Measurements from ENCODE around the gene SLC25A47. TPM values are rescaled to one million over a fixed set of nuclear protein-coding genes. Genes with fewer than 3 reads are reported as not detected.
A peak's percentile ranks its signal among the peaks of the same experiment; 100 is the strongest.

SLC25A47 gene
- polyA plus RNA-seq, 3 donors, result not detected

GRCh38 chr14:100334904-100335303 lies 11.8 kb downstream of the SLC25A47 start:
- H3K27ac Mint-ChIP-seq, result peak overlapping the region in 4 of 7 donors; percentile 9 to 32 (median 26)

DNA sequence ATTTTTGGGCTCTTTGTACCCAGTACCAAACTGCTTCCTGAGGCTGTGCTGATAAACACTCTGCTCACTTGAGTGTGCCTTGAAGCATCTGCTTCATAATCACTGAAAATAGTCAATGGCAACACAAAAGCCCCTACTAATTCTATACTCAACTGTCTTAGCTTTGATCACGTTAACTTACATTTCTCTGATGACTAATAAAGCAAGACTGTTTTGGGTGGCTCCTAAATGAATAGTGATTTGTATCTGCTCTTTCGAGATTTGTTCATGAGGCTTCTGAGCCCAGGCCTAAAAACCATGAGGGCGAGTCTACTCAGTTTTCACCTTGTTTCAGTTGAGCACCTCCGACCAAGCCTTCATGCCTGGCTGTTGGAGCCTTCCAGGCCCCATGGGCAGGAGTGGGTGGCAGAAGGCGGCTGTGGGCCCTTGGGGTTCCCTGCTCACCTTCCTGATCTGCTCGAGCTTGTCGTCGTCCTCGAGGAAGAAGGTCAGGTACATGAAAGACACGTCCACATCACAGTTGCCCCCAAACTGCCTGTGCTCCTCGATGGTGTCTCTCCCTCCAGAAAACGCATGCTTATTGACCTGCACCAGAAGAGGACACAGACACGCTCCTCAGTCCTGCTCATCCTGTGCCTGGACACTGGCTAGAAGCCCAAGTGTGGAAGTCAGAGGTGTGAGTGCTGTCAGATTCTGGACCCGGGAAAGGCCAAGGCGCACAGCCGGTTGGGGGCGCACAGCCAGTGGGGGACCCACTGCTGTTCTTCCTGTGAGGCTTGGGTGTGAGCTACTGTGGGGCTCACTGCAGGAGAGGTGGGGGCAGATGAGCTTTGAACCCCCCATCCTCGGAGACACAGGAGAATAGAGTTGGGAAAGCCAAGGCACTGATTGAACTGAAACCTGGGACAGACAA lies 13.7 kb downstream of the SLC25A47 start:
- Mint-ChIP-seq H3K9me3 (peaks cover 0 to 2% (median 0%) of the 10 kb centered on the region in 7 donors), H3K4me3 (no peak overlapping the region), H3K4me1 (peaks cover 23% of the 10 kb centered on the region), H3K27me3 (ENCODE audit: low read depth in 3 of 3) (peaks cover 0 to 7% (median 3%) of the 10 kb centered on the region in 3 donors), H3K27ac (peak overlapping the region in 5 of 7 donors; percentile 4 to 73 (median 63)), H3K36me3 (peaks cover 79 to 95% of the 10 kb centered on the region in 2 donors)
- TF ChIP-seq, protein P1, sequence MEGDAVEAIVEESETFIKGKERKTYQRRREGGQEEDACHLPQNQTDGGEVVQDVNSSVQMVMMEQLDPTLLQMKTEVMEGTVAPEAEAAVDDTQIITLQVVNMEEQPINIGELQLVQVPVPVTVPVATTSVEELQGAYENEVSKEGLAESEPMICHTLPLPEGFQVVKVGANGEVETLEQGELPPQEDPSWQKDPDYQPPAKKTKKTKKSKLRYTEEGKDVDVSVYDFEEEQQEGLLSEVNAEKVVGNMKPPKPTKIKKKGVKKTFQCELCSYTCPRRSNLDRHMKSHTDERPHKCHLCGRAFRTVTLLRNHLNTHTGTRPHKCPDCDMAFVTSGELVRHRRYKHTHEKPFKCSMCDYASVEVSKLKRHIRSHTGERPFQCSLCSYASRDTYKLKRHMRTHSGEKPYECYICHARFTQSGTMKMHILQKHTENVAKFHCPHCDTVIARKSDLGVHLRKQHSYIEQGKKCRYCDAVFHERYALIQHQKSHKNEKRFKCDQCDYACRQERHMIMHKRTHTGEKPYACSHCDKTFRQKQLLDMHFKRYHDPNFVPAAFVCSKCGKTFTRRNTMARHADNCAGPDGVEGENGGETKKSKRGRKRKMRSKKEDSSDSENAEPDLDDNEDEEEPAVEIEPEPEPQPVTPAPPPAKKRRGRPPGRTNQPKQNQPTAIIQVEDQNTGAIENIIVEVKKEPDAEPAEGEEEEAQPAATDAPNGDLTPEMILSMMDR (IDR thresholded peaks at IDR 0.05), result no peak
- Histone ChIP-seq H4K20me1 (ENCODE audit: insufficient read depth, low read length) (peaks cover 29% of the 10 kb centered on the region), H3K79me2 (ENCODE audit: insufficient read depth, low read length) (peaks cover 6% of the 10 kb centered on the region), H3K36me3 (replicated peaks in 1 of 2; ENCODE audit: control insufficient read depth in 1 of 2, insufficient read depth in 2 of 2, low read length in 2 of 2) (peaks cover 76 to 88% of the 10 kb centered on the region in 2 donors), H2AFZ (ENCODE audit: insufficient read depth, low read depth, low read length, poor library complexity, severe bottlenecking) (no peak overlapping the region), H3K4me2 (replicated peaks; ENCODE audit: extremely low read depth, low read length, poor library complexity, severe bottlenecking) (no peak overlapping the region), H3K4me1 (ENCODE audit: control insufficient read depth in 1 of 2, insufficient read depth in 2 of 2, low read length in 2 of 2) (peaks cover 23% of the 10 kb centered on the region in 2 donors), H3K27ac (ENCODE audit: low read depth in 1 of 2, low read length in 2 of 2) (peak overlapping the region in 1 of 2 donors; percentile 22), H3K27me3 (ENCODE audit: control insufficient read depth in 2 of 2, insufficient read depth in 2 of 2, low read length in 2 of 2) (no peaks in the 10 kb centered on the region), H3K9me3 (replicated peaks in 1 of 2; ENCODE audit: control insufficient read depth in 1 of 2, insufficient read depth in 1 of 2, low read length in 2 of 2) (no peaks in the 10 kb centered on the region), H3K9ac (ENCODE audit: insufficient read depth, low read length, poor library complexity, severe bottlenecking) (no peak overlapping the region), H3K4me3 (replicated peaks in 1 of 3; ENCODE audit: low read depth in 2 of 3, low read length in 3 of 3) (no peak overlapping the region)
- 95% methylated on average over 15 of the region's 18 CpGs for WGBS (ENCODE audit: insufficient coverage)
- DNase-seq, result peak in 1 of 3 donors; percentile 3
- intact Hi-C loops (cut with micrococcal nuclease), result no loop called here

More at GRCh38 chr14:100334904-100335303, 11.8 kb downstream of the SLC25A47 start:
- H3K79me2 ChIP-seq (ENCODE audit: insufficient read depth, low read length), result peaks cover 3% of the 10 kb centered on the region
- Mint-ChIP-seq H3K4me3 (no peak overlapping the region), H3K36me3 (peaks cover 71 to 90% of the 10 kb centered on the region in 2 donors), H3K4me1 (peaks cover 5% of the 10 kb centered on the region), H3K9me3 (peaks cover 0 to 2% (median 0%) of the 10 kb centered on the region in 7 donors), H3K27me3 (ENCODE audit: low read depth in 3 of 3) (peaks cover 0 to 6% (median 2%) of the 10 kb centered on the region in 3 donors)
- H3K4me2 ChIP-seq (replicated peaks; ENCODE audit: extremely low read depth, low read length, poor library complexity, severe bottlenecking), result no peak overlapping the region
- peaks cover 4% of the 10 kb centered on the region in 2 donors for H3K4me1 ChIP-seq (ENCODE audit: control insufficient read depth in 1 of 2, insufficient read depth in 2 of 2, low read length in 2 of 2)
- H3K27me3 ChIP-seq (ENCODE audit: control insufficient read depth in 2 of 2, insufficient read depth in 2 of 2, low read length in 2 of 2), result no peaks in the 10 kb centered on the region
- TF ChIP-seq, protein P1 (IDR thresholded peaks at IDR 0.05), result no peak
- no peak overlapping the region for H3K4me3 ChIP-seq (replicated peaks in 1 of 3; ENCODE audit: low read depth in 2 of 3, low read length in 3 of 3)
- no peak overlapping the region for H3K27ac ChIP-seq (ENCODE audit: low read depth in 1 of 2, low read length in 2 of 2)
- 98% methylated on average over 12 of the region's 12 CpGs for WGBS (ENCODE audit: insufficient coverage)
- no peaks in the 10 kb centered on the region for H3K9me3 ChIP-seq (replicated peaks in 1 of 2; ENCODE audit: control insufficient read depth in 1 of 2, insufficient read depth in 1 of 2, low read length in 2 of 2)
- peaks cover 68 to 80% of the 10 kb centered on the region in 2 donors for H3K36me3 ChIP-seq (replicated peaks in 1 of 2; ENCODE audit: control insufficient read depth in 1 of 2, insufficient read depth in 2 of 2, low read length in 2 of 2)
- no peak overlapping the region for H3K9ac ChIP-seq (ENCODE audit: insufficient read depth, low read length, poor library complexity, severe bottlenecking)
- no peak overlapping the region for H2AFZ ChIP-seq (ENCODE audit: insufficient read depth, low read depth, low read length, poor library complexity, severe bottlenecking)
- intact Hi-C loops (cut with micrococcal nuclease), result no loop called here
- peaks cover 29% of the 10 kb centered on the region for H4K20me1 ChIP-seq (ENCODE audit: insufficient read depth, low read length)
- no peak for DNase-seq
